ENCODE results near the gene AP1S3. TPM values are rescaled to one million over a fixed set of nuclear protein-coding genes. Genes with fewer than 3 reads are reported as not detected.

AP1S3 gene
- total and polyA plus RNA-seq, 4 donors = 4.6 to 14.2 (median 6.5) TPM

- Histone ChIP-seq H3K4me1 (ENCODE audit: control insufficient read depth in 5 of 5, insufficient read depth in 5 of 5, low read length in 5 of 5) (peaks cover 0 to 12% (median 0%) of the 10 kb centered on the region in 5 donors), H3K4me3 (no peak overlapping the region), H3K36me3 (ENCODE audit: control insufficient read depth in 4 of 4, insufficient read depth in 4 of 4, low read length in 4 of 4) (no peaks in the 10 kb centered on the region), H3K27me3 (ENCODE audit: control insufficient read depth in 3 of 3, insufficient read depth in 3 of 3, low read length in 2 of 3) (no peaks in the 10 kb centered on the region), H3K9me3 (ENCODE audit: control insufficient read depth in 4 of 4, insufficient read depth in 3 of 4, low read length in 3 of 4) (no peaks in the 10 kb centered on the region), H3K9ac (ENCODE audit: insufficient read depth in 1 of 2, low read length in 2 of 2) (no peak overlapping the region), H3K27ac (ENCODE audit: low read depth in 1 of 2, low read length in 1 of 2) (no peak overlapping the region)
- no peak for TF ChIP-seq CTCF (IDR thresholded peaks at IDR 0.05; ENCODE audit: control extremely low read depth, extremely low read depth)
- DNase-seq (no peak), ATAC-seq (ENCODE audit: insufficient read depth, low FRiP score) (no peak)
- 96 to 97% methylated on average over 2 of the region's 2 CpGs for WGBS, 2 donors
Observed at GRCh38 chr2:223813329-223813728, 24.1 kb downstream of the AP1S3 start.

GRCh38 chr2:223811757-223812156 is 25.6 kb downstream of the AP1S3 start:
- ATAC-seq (ENCODE audit: insufficient read depth, low FRiP score) (no peak), DNase-seq (no peak)
- Histone ChIP-seq H3K4me1 (ENCODE audit: control insufficient read depth in 5 of 5, insufficient read depth in 5 of 5, low read length in 5 of 5) (peaks cover 0 to 12% (median 0%) of the 10 kb centered on the region in 5 donors), H3K27me3 (ENCODE audit: control insufficient read depth in 3 of 3, insufficient read depth in 3 of 3, low read length in 2 of 3) (no peaks in the 10 kb centered on the region), H3K9me3 (ENCODE audit: control insufficient read depth in 4 of 4, insufficient read depth in 3 of 4, low read length in 3 of 4) (no peaks in the 10 kb centered on the region), H3K36me3 (ENCODE audit: control insufficient read depth in 4 of 4, insufficient read depth in 4 of 4, low read length in 4 of 4) (no peaks in the 10 kb centered on the region), H3K27ac (ENCODE audit: low read depth in 1 of 2, low read length in 1 of 2) (no peak overlapping the region), H3K4me3 (no peak overlapping the region), H3K9ac (ENCODE audit: insufficient read depth in 1 of 2, low read length in 2 of 2) (no peak overlapping the region)
- no peak for TF ChIP-seq CTCF (IDR thresholded peaks at IDR 0.05; ENCODE audit: control extremely low read depth, extremely low read depth)
- 89 to 93% methylated on average over 2 of the region's 2 CpGs for WGBS, 2 donors

DNA sequence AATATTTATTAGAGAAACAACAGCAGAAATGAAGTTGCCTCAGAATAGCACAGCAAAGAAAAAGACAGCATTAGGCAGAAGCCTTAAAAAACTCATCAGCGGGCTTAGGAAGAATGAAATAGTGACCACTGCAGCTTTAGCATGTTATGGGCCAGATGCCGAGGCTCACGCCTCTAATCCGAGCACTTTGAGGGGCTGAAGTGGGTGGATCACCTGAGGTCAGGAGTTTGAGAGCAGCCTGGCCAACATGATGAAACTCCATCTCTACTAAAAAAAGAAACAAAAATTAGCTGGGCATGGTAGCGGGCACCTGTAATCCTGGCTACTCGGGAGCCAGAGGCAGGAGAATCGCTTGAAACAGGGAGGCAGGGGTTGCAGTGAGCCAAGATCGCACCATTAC is 32.4 kb downstream of the AP1S3 start:
- 69 to 90% methylated on average over 8 of the region's 8 CpGs for WGBS, 2 donors
- H3K9ac ChIP-seq (ENCODE audit: insufficient read depth in 1 of 2, low read length in 2 of 2) = no peak overlapping the region
- DNase-seq (no peak), ATAC-seq (ENCODE audit: insufficient read depth, low FRiP score) (no peak)
- no peak overlapping the region for H3K27ac ChIP-seq (ENCODE audit: low read depth in 1 of 2, low read length in 1 of 2)
- H3K27me3 ChIP-seq (ENCODE audit: control insufficient read depth in 3 of 3, insufficient read depth in 3 of 3, low read length in 2 of 3) = no peaks in the 10 kb centered on the region
- H3K9me3 ChIP-seq (ENCODE audit: control insufficient read depth in 4 of 4, insufficient read depth in 3 of 4, low read length in 3 of 4) = no peaks in the 10 kb centered on the region
- TF ChIP-seq CTCF (IDR thresholded peaks at IDR 0.05; ENCODE audit: control extremely low read depth, extremely low read depth) = no peak
- no peak overlapping the region for H3K4me3 ChIP-seq
- no peaks in the 10 kb centered on the region for H3K36me3 ChIP-seq (ENCODE audit: control insufficient read depth in 4 of 4, insufficient read depth in 4 of 4, low read length in 4 of 4)
- H3K4me1 ChIP-seq (ENCODE audit: control insufficient read depth in 5 of 5, insufficient read depth in 5 of 5, low read length in 5 of 5) = no peaks in the 10 kb centered on the region

- Histone ChIP-seq H3K9ac (ENCODE audit: insufficient read depth in 1 of 2, low read length in 2 of 2) (no peak overlapping the region), H3K4me1 (ENCODE audit: control insufficient read depth in 5 of 5, insufficient read depth in 5 of 5, low read length in 5 of 5) (peaks cover 0 to 5% (median 0%) of the 10 kb centered on the region in 5 donors), H3K27me3 (ENCODE audit: control insufficient read depth in 3 of 3, insufficient read depth in 3 of 3, low read length in 2 of 3) (no peaks in the 10 kb centered on the region), H3K4me3 (no peak overlapping the region), H3K36me3 (ENCODE audit: control insufficient read depth in 4 of 4, insufficient read depth in 4 of 4, low read length in 4 of 4) (no peaks in the 10 kb centered on the region), H3K27ac (ENCODE audit: low read depth in 1 of 2, low read length in 1 of 2) (no peak overlapping the region), H3K9me3 (ENCODE audit: control insufficient read depth in 4 of 4, insufficient read depth in 3 of 4, low read length in 3 of 4) (no peaks in the 10 kb centered on the region)
- DNase-seq (no peak), ATAC-seq (ENCODE audit: insufficient read depth, low FRiP score) (no peak)
- 57 to 65% methylated on average over 5 of the region's 5 CpGs for WGBS, 2 donors
- TF ChIP-seq CTCF (IDR thresholded peaks at IDR 0.05; ENCODE audit: control extremely low read depth, extremely low read depth) = no peak
Observed at GRCh38 chr2:223801736-223802135, 35.6 kb downstream of the AP1S3 start.

Data from lung (tissue), 12 donors.